ENCODE measurements around the gene ST6GAL2.

Gene ST6GAL2, protein sequence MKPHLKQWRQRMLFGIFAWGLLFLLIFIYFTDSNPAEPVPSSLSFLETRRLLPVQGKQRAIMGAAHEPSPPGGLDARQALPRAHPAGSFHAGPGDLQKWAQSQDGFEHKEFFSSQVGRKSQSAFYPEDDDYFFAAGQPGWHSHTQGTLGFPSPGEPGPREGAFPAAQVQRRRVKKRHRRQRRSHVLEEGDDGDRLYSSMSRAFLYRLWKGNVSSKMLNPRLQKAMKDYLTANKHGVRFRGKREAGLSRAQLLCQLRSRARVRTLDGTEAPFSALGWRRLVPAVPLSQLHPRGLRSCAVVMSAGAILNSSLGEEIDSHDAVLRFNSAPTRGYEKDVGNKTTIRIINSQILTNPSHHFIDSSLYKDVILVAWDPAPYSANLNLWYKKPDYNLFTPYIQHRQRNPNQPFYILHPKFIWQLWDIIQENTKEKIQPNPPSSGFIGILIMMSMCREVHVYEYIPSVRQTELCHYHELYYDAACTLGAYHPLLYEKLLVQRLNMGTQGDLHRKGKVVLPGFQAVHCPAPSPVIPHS

DNA sequence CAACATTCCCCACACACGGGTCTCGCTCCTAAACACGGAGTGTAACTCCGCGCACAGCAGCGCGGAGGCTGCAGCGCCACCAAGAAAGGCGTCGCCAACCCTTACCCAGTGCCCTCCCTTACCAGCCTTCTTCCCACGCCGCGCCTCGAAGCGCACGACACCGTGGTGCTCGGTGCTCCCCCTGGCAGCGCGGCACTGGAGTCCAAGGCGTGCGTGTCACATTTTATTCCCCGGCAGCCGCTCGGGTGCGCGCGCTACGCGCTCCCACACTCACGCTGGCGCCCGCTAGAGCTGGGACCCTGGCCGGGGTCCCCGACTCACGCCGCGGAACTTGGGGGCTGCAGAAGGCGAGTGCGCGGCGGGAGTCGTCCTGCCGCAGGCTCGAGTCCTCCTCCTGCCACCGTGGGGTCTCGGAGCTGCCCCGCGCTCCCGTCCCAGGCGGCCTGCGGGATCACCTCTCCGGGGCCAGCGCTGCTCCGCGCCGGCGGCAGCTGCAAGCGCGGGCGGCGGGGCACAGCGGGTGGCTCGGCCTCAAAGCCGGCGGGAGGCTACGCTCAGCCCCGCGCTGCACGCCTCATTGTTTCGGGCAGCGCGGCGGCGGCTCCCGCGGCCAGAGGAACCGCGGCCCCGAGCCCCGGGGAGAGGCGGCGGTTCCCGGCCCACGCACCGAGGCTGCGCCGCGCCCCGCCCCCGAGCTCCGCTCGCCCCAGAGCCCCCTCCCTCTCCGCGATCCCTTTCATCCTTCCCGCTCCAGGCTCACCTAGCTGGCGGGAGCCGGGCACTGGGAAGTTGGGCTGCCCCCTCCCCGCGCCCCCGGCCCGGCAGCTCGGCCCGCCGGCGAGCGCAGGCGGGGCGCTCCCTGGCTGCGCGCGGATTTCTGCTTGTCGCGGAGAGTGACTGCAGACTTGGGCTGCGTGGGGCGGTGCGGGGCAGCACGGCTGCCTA lies at the start of gene ST6GAL2:
Gene ST6GAL2 (minus strand): TSS at position 197 of the 945 bp plus-strand sequence. CDS start 42,190 bp downstream, outside the sequence.
- peak; percentile 42 for DNase-seq (ENCODE audit: low read depth)

DNA sequence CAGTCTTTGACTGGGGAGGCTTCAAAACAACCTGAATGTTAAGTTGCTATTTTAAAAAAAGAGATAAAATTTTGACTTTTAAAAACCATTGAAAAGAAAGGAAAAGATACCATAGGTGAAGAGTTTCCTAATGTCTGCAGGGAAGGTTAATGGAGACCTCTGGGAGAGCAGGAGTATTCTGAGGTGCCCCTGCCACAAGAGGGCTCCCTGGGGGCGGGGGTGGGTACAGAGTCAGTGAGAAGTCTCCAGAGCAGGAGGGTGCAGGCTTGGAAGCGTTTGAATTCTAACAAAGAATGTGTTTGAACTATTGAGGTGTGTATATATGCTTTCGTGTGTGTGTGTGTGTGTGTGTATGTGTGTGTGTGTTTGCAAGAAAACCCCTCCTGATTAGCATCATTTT lies 46.7 kb upstream of the ST6GAL2 start:
- no peak for DNase-seq (ENCODE audit: low read depth)

DNA sequence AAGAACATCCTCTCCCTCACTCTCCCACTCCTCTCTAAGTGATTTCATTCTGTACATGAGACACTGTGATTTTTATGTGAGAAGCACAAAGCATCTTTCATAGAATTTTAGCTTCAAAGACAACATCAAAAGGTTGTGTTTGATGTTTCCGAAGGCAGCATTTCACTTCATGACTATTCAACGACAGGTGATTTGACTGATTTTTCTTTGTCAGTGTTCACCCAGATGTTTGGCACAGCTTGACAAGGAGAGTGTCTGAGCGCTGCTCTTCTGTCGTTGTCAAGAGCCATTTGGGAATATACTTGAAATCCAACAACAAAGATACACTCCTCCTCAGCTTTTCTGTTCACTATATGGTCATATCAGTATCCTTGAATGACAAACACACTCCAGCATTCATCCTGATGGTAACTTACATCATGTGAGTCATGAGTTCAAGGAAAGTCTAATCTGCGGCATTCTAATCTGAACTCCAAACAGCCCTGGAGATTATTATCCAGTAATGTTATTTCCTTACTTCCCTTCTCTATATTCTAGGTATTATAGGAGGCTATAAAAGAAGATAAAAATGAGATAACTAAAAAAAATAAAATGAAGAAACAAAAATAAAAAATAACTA lies 45.9 kb upstream of the ST6GAL2 start:
- DNase-seq (ENCODE audit: low read depth) = peak; percentile 24

DNA sequence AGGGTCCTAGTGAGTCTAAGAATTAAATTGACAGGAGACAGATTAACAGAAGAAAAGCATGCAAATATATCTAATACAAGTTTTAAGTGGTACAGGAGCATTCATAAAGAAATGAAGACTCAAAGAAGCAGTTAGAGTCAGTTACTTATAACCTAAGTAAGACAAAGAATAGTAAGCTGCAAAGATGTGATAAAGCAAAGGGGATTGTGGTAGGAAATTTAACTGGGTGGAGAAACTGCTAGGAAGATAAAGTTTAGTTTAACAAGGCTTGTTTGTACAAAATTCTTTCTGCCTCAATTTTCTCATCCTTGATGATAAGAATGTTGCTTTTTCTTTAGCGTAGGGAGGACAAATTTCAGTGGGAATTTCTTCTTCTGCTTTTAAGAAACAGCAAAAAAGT lies 35.5 kb upstream of the ST6GAL2 start:
- DNase-seq (ENCODE audit: low read depth) = no peak

GRCh38 chr2:106919012-106919411 lies 33.0 kb upstream of the ST6GAL2 start:
- DNase-seq (ENCODE audit: low read depth) = no peak

GRCh38 chr2:106904242-106904641 lies 18.3 kb upstream of the ST6GAL2 start:
- DNase-seq (ENCODE audit: low read depth) = no peak

GRCh38 chr2:106899786-106900530 lies 14.0 kb upstream of the ST6GAL2 start:
- DNase-seq (ENCODE audit: low read depth) = no peak

DNA sequence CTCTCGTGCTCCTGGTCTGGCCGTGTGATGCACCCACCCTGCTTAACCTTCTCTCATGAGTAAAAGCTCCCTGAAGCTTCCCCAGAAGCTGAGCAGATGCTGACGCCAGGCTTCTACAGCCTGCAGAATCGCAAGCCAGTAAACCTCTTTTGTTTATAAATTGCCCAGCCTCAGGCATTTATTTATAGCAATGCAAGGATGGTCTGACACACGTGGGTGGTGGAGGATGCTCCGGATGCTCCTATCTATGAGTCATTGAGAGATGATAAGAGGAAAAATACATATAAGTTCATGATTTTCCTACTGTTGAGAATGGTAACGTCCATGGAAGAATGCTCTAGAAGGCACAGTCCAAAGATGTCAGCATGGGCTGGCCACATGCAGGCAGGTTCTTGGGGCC lies 8.6 kb upstream of the ST6GAL2 start:
- peak; percentile 13 for DNase-seq (ENCODE audit: low read depth)

- DNase-seq (ENCODE audit: low read depth) = no peak
Observed at GRCh38 chr2:106892048-106892447, 6.1 kb upstream of the ST6GAL2 start.

DNA sequence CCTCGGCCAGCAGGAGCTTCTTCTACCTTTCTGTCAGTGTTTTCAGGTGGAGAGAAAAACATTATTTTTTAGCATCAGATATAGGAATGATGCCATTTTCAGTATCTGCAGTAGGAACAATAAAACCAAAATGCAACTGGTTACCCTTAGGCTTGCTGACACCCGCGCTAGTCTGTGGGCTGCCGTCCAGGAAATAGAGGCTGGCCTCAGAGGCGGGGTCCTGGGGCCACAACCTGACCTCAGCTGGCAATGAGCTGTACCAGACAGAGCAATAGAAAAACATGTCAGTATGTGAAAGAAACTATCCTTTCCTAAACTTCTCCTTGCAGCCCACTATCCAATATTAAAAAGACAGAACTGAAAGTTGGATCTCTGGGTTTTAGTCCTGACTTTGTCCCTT lies 4.6 kb upstream of the ST6GAL2 start:
- DNase-seq (ENCODE audit: low read depth) = no peak

DNA sequence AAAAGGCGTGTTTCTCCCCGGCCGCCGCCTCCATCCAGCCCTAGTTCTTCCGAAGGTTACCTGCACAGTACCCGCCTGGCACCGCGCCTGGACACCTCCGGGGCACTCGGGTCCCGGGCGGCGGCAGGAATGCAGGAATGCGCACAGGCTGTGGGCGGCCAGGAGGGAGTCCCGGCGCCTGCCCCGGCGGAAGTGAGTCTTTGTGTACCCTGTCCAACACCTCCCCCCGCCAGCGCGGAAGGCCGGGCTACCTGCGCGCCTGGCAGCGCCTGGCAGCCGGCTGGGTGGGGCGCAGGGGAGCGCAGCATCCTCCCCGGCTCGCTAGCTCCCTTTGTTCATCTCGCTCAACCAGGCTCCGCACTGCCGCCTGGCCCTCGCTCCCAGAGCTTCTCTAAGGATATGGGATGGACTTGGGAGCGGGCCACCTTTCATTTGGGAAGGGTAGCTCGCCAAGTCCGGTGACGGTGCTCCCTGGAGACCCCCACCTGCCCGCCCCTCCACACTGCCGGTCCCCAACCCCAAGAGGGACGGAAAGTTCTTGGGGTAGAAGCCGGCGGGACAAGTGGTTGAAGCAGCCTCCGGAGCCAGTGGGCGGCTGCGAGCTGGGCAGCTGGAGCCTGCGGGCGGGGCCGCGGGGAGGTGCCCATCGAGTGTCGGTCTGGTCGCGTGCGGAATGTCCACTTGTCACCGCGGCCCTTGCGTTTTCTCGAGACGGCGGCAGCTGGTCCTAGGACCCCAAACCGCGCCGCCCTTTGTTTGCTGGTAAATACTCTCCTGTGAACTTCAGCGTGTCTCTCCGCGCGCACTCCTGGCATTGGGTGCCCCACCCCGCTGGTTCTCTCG lies 1.2 kb upstream of the ST6GAL2 start:
- peak; percentile 41 for DNase-seq (ENCODE audit: low read depth)

DNA sequence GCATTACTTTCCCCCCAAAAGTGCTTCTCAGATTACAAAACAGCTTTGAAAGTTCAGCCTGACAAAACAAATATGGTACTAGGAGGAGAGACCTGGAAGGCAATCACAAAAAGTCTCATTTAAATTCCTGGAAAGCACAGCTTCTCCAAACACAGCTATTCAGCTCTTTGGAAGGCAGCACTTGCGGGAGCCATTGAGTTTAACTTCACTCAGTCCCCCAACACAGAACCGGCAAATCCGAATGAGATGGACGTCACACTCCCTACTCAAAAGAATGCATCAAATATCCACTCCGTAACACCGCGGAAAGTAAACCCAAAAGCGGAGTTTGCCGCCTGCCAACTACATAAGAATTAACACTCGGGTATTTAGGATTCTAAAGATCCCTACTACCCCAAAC lies 638 bp downstream of the ST6GAL2 start:
- DNase-seq (ENCODE audit: low read depth) = peak; percentile 21

DNA sequence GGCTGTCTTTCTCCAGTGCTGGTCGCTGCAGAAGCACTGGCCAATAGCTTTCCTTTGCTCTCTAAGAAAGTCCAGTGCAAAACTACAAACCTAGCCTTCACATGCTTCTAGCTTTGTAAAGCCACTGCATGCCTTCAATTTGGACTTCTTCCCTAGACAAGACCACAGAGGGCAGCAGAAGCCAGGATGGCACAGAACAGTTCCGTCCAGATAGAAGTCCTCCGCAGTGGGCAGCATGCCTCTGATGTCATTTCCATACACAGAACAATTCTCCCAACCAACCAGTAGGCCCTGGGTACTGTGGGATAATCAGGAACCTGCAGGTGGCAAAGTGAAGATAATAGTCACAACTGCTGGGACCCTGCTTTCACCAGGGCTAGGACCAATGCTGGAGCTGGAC lies 3.3 kb downstream of the ST6GAL2 start:
- DNase-seq (ENCODE audit: low read depth) = peak; percentile 14

DNA sequence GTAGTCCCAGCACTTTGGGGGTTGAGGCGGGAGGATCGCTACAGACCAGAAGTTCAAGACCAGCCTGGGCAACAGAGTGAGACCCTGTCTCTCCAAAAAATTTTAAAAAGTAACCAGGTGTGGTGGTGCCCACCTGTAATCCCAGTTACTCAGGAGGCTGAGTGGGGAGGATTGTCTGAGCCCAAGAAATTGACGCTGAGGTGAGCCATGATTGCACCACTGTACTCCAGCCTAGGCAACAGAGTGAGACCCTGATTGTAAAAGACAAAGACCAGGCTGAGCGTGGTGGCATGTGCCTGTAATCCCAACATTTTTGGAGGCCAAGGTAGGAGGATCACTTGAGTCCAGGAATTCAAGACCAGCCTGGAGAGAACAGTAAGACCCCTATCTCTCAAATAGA lies 7.8 kb downstream of the ST6GAL2 start:
- no peak for DNase-seq (ENCODE audit: low read depth)

DNA sequence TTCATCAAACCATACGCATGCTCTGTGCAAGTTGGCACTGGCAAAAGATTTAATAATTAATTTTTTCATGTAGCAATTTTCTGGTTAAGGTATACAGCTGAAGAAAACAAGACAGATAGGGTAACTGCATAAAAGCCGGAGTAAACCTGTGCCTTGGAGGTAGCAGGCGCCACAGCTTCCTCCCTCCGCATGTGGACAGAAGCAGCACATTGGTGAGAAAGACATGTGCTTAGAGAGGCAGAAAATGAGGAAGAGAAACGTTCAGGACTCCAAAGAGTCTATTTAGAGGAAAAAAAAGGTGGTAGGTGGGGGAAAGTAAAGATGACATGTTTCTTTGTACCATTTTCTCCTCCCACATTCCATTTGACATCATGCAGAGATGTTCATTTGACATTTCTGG lies 9.3 kb downstream of the ST6GAL2 start:
- no peak for DNase-seq (ENCODE audit: low read depth)

DNA sequence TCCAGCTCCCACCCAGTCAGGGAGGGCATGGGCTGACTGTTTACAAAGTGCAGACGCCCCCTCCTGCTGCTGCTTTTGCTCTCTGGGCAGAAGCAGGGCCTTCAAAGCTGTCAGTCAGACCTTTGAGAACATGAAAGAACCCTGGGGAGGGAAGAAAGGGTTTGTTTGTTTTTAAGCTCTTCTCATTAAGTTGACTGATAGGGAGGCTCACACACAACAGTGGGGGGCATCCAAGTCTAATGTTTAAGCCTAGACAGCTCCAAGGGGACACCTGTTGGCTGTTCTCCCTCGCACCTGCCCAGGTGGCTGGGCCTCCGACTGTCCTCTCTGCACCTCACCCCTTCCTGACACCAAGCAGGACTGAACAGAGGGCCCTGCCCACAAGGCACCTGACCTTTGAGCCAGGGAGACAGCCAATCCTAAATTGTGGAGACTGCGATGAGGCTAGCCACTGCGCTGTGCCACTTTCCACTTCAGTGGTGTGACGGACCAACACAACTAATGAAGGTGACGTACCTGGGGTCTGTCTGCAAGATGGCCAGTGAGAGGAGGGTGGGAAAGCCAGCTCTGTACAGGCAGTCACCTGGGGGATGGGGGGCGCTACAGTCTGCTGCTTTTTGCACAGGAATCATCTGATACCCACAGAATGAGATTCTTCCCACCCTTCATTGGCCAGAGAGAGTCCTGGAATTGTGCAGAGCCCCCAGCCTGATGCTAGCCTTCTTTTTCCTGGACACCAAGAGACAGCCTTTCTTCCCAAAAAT lies 16.3 kb downstream of the ST6GAL2 start:
- no peak for DNase-seq (ENCODE audit: low read depth)

DNA sequence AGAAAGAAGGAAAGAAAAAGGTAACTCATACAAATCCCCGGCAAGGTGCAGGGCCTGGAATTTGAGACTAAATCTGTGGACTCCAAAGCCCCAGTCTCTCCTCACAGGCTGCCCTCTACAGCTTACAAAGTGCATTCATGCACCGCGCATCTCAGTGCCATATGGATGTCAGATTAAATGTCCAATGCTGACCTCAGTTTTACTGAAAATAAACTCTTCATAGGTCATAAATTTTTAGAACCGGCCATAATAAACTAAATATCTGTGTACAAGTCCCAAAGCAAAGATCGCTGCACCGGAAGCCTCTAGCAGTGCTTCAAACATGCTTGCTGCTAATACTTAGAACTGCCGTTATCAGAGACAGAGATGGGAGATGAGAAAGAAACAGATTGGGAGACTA lies 17.7 kb downstream of the ST6GAL2 start:
- no peak for DNase-seq (ENCODE audit: low read depth)

GRCh38 chr2:106867196-106867953 lies 18.6 kb downstream of the ST6GAL2 start:
- DNase-seq (ENCODE audit: low read depth) = peak; percentile 16

DNA sequence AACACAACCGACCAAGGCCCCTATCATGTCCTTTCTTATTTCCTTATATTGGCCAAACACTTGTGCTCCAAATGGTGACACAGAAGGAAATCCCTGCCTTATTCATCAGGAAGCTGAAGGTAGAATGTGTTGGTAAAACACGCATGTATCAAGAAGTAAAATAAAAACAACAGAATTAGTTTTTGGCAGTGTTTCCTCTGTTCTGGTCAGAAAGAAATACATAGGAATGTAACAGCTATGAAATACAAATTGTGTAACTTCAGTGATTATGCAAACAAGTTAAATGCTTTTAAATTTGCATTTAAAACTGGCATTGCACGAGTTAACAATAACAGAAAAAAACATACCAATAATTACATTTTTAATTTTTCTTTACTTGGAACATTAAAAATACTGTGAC lies 19.3 kb downstream of the ST6GAL2 start:
- DNase-seq (ENCODE audit: low read depth) = peak; percentile 60
